Activated T-helper 2 cell treated with anti-CD3 and anti-CD28 coated beads, Interferon-gamma antibody, Interleukin-2, Interleukin-4, amounts not matched to agents 10 μg/mL and 5 μg/mL and 100 μg/mL, durations not matched to agents 14 hours and 24 hours and 36 hours (primary cell): Measurements from ENCODE around the gene GRIN3B. TPM values are rescaled to one million over a fixed set of nuclear protein-coding genes. Genes with fewer than 3 reads are reported as not detected.

Source experiments
- DNase-seq: peaks from one replicate; pipeline ENCODE4 v3.0.0; 2021; ENCODE audit warnings: low spot score
- H3K27ac Mint-ChIP-seq: one replicate; pipeline ENCODE4 v1.8.0; 2021; ENCODE audit warnings: mixed read lengths
- H3K27me3 Mint-ChIP-seq: one replicate; pipeline ENCODE4 v1.8.0; 2021; ENCODE audit warnings: low read depth, mixed read lengths
- H3K36me3 Mint-ChIP-seq: one replicate; pipeline ENCODE4 v1.8.0; 2021; ENCODE audit warnings: low read depth, mixed read lengths
- H3K4me1 Mint-ChIP-seq: one replicate; pipeline ENCODE4 v1.8.0; 2021; ENCODE audit warnings: low read depth, mixed read lengths
- H3K4me3 Mint-ChIP-seq: one replicate; pipeline ENCODE4 v1.8.0; 2021; ENCODE audit warnings: low read depth, mild to moderate bottlenecking, moderate library complexity, mixed read lengths
- H3K9me3 Mint-ChIP-seq: one replicate; pipeline ENCODE4 v1.8.0; 2021; ENCODE audit warnings: mixed read lengths
- intact Hi-C: fragments of 100-400 bp; cut with micrococcal nuclease; formaldehyde crosslinking; loops from one replicate; pipeline ENCODE4 v1.15.1; 2023
- total RNA-seq: library from RNA; stranded (reverse); gene quantifications from 2 replicates; pipeline ENCODE4 v1.2.3, GENCODE V29; 2022

Gene GRIN3B
- total RNA-seq, 1 donor from 2014 or later = not detected

DNA sequence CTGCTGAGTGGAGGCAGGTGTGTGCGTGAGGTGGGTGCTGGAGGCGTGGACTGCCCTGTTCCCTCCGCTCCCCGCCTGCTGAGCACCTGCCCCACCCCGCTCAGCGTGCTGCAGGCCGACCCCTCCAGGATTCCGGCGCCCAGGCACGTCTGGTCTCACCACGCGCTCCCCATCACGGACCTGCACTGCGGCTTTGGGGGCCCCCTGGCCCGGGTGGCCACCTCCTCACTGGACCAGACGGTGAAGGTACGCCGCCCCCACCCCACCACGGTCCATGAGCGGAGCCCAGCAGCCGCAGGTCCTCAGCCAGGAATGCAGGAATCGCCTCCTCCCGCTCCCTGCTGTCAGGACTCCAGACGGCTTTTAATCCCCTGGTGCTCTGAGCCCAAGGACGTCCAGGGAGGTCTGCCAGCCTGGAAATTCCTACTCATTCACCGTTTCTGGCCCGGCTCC is 10.1 kb upstream of the GRIN3B start:
- Mint-ChIP-seq H3K4me1 (peaks cover 3% of the 10 kb centered on the region), H3K4me3 (no peak overlapping the region), H3K27me3 (no peaks in the 10 kb centered on the region), H3K9me3 (no peaks in the 10 kb centered on the region), H3K27ac (no peak overlapping the region), H3K36me3 (peaks cover 28% of the 10 kb centered on the region)
- no peak for DNase-seq
- intact Hi-C loops = no loop called here

DNA sequence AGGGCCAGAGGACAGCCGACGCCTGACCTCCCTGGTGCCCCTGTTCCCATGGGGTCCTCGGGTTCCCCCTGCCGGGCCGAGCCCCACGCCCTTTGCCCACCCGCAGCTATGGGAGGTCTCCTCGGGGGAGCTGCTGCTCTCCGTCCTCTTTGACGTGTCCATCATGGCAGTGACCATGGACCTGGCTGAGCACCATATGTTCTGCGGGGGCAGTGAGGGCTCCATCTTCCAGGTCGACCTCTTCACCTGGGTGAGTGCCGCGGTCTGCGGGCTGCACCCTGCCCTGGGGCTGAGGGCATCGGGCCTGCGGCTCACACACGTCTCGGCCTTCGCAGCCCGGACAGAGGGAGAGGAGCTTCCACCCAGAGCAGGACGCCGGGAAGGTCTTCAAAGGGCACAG is 9.5 kb upstream of the GRIN3B start:
- intact Hi-C loops = no loop called here

DNA sequence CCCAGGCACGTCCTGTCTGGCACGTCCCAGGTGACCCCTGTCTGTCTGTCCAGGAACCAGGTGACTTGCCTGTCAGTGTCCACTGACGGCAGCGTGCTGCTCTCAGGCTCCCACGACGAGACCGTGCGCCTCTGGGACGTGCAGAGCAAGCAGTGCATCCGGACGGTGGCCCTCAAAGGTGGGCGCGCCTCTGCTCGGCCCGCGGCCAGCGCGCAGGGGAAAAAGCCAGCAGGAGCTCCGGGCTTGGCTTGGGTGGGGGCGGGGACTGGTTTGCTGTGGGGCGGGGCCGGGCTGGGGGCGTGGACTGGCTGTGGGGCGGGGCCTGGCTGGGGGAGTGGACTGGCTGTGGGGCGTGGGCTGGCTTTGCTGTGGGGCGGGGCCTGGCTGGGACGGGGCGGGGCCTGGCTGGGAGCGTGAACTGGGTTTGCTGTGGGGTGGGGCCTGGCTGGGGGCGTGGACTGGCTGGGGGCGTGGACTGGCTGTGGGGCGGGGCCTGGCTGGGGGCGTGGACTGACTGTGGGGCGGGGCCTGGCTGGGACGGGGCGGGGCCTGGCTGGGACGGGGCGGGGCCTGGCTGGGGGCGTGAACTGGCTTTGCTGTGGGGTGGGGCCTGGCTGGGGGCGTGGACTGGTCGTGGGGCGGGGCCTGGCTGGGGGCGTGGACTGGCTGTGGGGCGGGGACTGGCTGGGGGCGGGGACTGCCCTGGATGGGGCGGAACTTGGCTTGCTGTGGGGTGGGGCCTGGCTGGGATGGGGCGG is 8.9 kb upstream of the GRIN3B start:
- intact Hi-C loops = no loop called here
- Mint-ChIP-seq H3K9me3 (no peaks in the 10 kb centered on the region), H3K4me3 (no peak overlapping the region), H3K27ac (no peak overlapping the region), H3K4me1 (no peaks in the 10 kb centered on the region), H3K27me3 (peaks cover under 1% of the 10 kb centered on the region), H3K36me3 (peaks cover 30% of the 10 kb centered on the region)
- DNase-seq = peak; percentile 30

More for the DNA sequence above, 9.5 kb upstream of the GRIN3B start:
- DNase-seq = no peak
- no peak overlapping the region for H3K4me3 Mint-ChIP-seq
- no peaks in the 10 kb centered on the region for H3K4me1 Mint-ChIP-seq
- no peaks in the 10 kb centered on the region for H3K27me3 Mint-ChIP-seq
- H3K36me3 Mint-ChIP-seq = peaks cover 28% of the 10 kb centered on the region
- no peaks in the 10 kb centered on the region for H3K9me3 Mint-ChIP-seq
- H3K27ac Mint-ChIP-seq = no peak overlapping the region

DNA sequence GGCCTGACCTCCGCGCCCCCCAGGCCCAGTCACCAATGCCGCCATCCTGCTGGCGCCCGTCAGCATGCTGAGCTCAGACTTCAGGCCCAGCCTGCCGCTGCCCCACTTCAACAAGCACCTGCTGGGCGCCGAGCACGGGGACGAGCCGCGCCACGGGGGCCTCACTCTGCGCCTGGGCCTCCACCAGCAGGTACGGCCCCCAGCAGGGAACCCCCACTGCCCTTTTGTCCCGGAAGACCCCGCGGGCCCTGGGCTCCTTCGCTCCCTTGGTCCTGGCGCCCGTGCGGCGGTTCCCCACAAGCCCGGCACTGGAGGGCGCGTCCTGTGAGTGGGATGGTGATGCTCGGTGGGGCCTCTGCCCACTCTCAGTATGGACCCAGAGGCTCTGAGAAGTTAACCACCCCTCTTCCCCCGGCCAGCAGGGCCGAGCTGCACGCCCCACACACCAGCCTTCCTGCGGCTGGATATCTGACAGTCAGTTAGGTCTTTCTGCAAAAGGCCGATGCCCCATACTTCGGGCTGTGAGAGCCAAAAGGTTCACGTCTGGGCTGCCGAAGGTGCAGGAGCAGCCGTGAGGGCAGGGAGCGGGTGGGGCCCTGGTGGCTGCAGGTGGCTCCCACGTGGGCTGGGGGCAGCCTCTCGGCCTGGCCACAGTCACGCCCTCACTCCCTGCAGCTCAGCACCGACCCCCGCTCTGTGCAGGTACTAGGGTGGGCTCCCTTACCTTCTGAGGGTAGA is 8.1 kb upstream of the GRIN3B start:
- Mint-ChIP-seq H3K4me3 (no peak overlapping the region), H3K27me3 (peaks cover 5% of the 10 kb centered on the region), H3K27ac (no peak overlapping the region), H3K9me3 (no peaks in the 10 kb centered on the region), H3K36me3 (peaks cover 26% of the 10 kb centered on the region), H3K4me1 (no peaks in the 10 kb centered on the region)
- intact Hi-C loops = no loop called here
- DNase-seq = no peak

DNA sequence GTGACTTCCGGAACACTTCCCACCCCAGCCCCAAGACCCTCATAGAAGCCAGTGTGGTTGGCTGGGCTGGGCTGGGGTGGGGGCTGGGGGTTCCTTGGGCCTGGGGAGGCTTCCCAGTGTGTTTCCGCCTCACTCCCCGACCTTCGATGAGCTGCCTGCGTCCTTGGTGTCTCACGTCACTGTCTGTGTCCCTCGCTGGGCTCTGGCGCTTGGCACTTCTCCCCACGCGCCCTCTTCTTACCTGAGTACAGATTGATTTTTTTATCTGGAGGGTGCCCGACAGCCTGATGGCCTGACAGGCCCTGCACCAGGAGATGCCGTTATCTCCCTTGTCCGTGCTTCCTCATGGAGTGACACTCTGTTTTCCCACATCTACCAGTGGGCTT is 7.6 kb upstream of the GRIN3B start:
- no peaks in the 10 kb centered on the region for H3K9me3 Mint-ChIP-seq
- DNase-seq = no peak
- peaks cover 6% of the 10 kb centered on the region for H3K27me3 Mint-ChIP-seq
- intact Hi-C loops = no loop called here
- no peak overlapping the region for H3K27ac Mint-ChIP-seq
- no peaks in the 10 kb centered on the region for H3K4me1 Mint-ChIP-seq
- H3K4me3 Mint-ChIP-seq = no peak overlapping the region
- peaks cover 25% of the 10 kb centered on the region for H3K36me3 Mint-ChIP-seq

DNA sequence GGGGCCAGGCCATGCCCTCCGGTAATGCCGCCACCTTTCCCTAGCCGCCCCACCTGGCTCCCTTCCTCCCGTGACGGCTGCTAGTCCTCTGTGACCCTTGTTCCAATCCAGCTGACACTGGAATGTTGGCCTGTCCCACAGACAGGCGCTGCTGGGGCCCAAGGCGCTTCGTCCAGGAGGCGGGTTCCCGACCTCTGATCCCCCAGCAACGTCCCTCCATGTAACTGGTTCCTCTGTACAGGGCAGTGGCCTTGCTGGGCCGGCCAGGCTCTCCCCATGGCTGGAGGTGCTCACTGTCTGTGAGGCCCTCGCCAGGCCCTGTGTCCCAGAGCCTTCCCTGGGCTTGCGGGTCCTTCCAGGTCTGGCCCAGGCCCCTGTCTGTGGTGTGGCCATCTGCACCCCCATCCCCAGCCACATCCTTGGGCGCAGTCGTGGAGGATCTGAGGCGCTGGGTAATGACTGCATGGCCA is 6.8 kb upstream of the GRIN3B start:
- H3K27ac Mint-ChIP-seq = no peak overlapping the region
- intact Hi-C loops = no loop called here
- H3K36me3 Mint-ChIP-seq = peaks cover 21% of the 10 kb centered on the region
- no peak for DNase-seq
- peaks cover 13% of the 10 kb centered on the region for H3K27me3 Mint-ChIP-seq
- H3K9me3 Mint-ChIP-seq = no peaks in the 10 kb centered on the region
- H3K4me1 Mint-ChIP-seq = no peaks in the 10 kb centered on the region
- H3K4me3 Mint-ChIP-seq = no peak overlapping the region

DNA sequence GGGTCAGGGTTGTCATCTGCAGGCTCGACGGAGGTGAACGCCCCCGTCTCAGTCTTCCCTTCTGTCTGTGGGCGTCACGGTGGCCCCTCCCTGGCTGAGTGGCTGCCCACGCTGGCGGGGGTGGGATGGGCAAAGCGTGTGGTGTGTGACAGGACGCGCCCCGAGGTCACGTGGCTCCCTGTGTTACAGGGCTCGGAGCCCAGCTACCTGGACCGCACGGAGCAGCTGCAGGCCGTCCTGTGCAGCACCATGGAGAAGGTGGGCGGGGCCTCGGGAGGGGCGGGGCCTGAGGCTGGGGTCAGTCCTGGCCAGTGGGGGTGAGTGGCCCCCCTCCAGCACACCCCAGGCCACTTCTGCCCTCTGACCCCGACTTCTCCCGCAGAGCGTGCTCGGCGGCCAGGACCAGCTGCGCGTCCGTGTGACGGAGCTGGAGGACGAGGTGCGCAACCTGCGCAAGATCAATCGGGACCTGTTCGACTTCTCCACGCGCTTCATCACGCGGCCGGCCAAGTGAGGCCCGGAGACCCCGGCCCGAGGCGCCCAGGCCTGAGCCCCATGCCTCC is 6.3 kb upstream of the GRIN3B start:
- Mint-ChIP-seq H3K4me3 (no peak overlapping the region), H3K36me3 (peaks cover 16% of the 10 kb centered on the region), H3K27me3 (peaks cover 16% of the 10 kb centered on the region), H3K4me1 (no peaks in the 10 kb centered on the region), H3K27ac (no peak overlapping the region), H3K9me3 (no peaks in the 10 kb centered on the region)
- no peak for DNase-seq
- intact Hi-C loops = no loop called here

DNA sequence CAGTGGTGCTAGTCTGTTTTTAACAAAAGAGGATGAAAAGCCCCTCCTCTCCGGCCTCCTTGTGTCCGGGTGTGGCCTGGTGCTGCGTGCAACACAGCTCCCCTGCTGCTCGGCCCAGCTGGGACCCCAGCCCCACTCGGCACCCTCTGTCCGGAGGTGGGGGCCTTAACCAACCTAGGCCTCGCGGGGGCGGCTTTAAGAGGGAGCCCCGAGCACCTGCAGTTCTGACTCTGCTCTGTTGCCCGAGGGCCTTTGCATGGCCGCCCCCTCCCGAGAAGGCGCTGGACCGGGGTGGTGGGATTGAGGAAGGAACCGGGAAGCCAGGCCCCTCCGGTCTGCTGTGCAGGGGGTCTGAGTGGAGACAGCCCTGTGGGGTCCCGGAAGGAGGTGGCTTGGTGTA is 5.7 kb upstream of the GRIN3B start:
- H3K36me3 Mint-ChIP-seq = peaks cover 16% of the 10 kb centered on the region
- no peak overlapping the region for H3K4me3 Mint-ChIP-seq
- H3K27me3 Mint-ChIP-seq = peaks cover 22% of the 10 kb centered on the region
- no peak for DNase-seq
- H3K4me1 Mint-ChIP-seq = no peaks in the 10 kb centered on the region
- intact Hi-C loops = no loop called here
- no peak overlapping the region for H3K27ac Mint-ChIP-seq
- no peaks in the 10 kb centered on the region for H3K9me3 Mint-ChIP-seq

DNA sequence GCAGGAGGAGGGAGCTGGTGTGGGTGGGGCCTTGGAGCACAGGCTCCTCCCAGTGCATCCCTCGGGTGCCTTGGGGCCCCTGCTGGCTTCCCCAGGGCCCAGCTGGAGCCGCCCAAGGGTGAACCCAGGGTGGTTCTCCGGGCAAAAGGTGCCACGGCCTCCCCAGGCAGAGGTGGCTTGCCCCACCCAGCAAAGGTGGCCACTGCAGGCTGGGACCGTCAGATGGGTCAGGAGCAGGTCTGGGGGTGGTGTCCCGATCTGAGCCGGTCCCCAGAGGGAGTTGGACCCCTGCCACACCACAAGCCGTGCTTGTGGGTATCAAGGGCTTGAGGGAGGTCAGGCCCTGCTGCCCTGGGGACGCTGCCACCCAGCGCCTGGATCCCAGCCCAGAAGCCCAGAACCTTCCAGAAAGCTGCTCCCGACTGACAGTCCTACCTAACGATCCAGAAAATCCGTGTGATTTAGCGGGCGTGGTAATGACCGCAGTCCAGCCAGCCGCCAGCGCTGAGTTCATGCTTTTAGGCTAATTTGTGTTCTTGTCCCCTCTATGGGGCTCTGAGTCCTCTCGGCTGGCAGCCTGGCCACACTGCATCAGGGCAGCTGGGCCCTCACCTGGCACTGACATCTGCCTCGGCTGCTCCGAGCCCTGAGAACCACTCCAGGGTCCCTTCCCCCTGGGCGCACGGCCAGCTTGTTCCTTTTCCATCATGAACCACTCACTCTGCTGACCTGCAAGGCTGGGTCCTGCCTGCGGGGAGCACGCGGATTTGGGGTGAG is 5.0 kb upstream of the GRIN3B start:
- Mint-ChIP-seq H3K4me3 (no peak overlapping the region), H3K27me3 (peaks cover 24% of the 10 kb centered on the region), H3K4me1 (peaks cover 1% of the 10 kb centered on the region), H3K36me3 (peaks cover 16% of the 10 kb centered on the region), H3K27ac (no peak overlapping the region), H3K9me3 (no peaks in the 10 kb centered on the region)
- intact Hi-C loops = no loop called here
- DNase-seq = no peak

DNA sequence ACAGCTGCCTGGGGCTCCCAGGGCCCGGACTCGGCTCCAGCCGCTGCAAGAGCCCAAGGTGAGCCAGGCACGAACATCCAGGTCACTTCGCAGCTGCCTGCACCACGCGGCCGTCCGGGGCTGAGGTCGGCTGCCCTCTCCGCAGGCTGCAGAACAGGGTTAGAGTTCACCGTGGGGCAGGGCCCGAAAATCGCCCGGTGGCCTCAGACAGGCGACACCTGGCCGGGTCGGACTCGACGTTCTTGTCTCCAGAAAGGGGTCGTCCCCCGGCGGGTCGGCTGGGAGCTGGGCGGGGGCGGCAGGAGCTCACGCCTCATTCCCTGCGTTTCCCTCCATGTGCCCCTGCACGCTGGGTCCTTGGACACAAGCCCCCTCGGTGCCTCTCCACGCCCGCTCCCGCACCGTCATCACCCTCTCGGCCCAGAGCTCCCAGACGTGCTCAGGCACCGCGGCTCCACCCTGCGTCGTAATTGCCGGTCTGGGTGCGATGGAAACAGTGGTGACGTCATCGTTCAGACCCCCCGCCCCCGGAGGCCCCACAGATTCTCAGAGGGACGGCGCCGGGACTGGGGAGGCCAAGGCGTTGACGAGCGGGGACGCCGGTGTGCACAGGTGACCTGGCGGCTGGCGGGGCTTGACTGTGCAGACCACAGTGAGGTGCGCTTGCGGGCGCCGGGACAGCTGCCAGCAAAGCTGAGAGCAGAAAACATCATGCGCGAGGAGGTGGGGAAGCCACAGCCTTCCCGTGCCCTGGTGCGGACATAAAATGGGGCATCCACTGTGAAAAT is 4.0 kb upstream of the GRIN3B start:
- peaks cover 1% of the 10 kb centered on the region for H3K4me1 Mint-ChIP-seq
- peak overlapping the region; percentile 12 for H3K27ac Mint-ChIP-seq
- peak overlapping the region; percentile 30 for H3K4me3 Mint-ChIP-seq
- intact Hi-C loops = no loop called here
- H3K9me3 Mint-ChIP-seq = no peaks in the 10 kb centered on the region
- peaks cover 24% of the 10 kb centered on the region for H3K27me3 Mint-ChIP-seq
- DNase-seq = peak; percentile 68
- peaks cover 13% of the 10 kb centered on the region for H3K36me3 Mint-ChIP-seq

DNA sequence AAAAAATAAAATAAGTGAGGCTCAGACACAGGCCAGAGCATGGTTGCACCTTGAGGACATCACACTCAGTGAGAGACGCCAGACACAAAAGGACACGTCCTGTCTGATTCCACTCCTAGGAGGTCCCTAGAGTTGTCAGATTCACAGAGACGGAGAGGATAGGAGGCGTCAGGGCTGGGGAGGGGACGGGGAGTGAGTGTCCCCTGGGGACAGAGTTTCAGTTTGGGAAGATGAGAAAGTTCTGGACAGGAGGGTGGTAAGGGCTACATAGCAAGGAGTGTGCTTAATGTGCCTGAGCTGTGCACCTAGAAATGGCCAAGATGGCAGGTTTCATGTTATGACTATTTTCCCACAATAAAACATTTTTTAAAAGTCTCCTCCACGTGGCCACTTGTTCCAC is 2.2 kb upstream of the GRIN3B start:
- intact Hi-C loops = no loop called here
- H3K4me3 Mint-ChIP-seq = no peak overlapping the region
- peaks cover 1% of the 10 kb centered on the region for H3K4me1 Mint-ChIP-seq
- H3K27ac Mint-ChIP-seq = no peak overlapping the region
- peaks cover 8% of the 10 kb centered on the region for H3K36me3 Mint-ChIP-seq
- no peaks in the 10 kb centered on the region for H3K9me3 Mint-ChIP-seq
- DNase-seq = no peak
- peaks cover 27% of the 10 kb centered on the region for H3K27me3 Mint-ChIP-seq

DNA sequence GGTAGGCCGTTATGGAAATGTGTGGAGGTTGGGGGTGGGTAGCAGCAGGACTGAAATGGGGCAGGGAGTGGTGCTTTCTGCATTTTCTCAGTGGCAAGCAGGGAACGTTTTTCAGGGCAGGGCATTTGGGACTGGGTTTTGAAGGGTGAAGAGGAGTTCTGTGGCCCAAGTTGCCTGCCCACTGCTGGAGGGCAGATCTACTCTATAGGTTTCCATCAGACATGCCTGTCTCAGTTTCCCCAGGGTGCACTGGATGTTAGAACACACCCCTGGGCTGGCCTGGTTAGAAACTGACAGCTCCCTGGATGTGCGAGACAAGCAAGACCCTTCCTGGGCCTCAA is 870 bp upstream of the GRIN3B start:
- Mint-ChIP-seq H3K27ac (no peak overlapping the region), H3K4me3 (no peak overlapping the region), H3K36me3 (peaks cover 5% of the 10 kb centered on the region), H3K9me3 (no peaks in the 10 kb centered on the region), H3K27me3 (peaks cover 27% of the 10 kb centered on the region), H3K4me1 (peaks cover 1% of the 10 kb centered on the region)
- intact Hi-C loops = no loop called here
- no peak for DNase-seq
